HG03460 (cell line): Measurements from ENCODE around the gene COL26A1.
"Not testable (repeated sequence)": the region's sequence is repeated elsewhere in the genome, so short reads cannot be mapped to it uniquely, and the experiment has no call there.

Experiments used
- ATAC-seq: cut with Tn5 transposase; IDR thresholded peaks from one replicate; pipeline ENCODE4 v1.9.1; 2021; ENCODE audit not compliant: unreplicated experiment

Gene COL26A1

GRCh38 chr7:101436857-101437576, 74.3 kb downstream of the COL26A1 start:
- ATAC-seq = no peak

DNA sequence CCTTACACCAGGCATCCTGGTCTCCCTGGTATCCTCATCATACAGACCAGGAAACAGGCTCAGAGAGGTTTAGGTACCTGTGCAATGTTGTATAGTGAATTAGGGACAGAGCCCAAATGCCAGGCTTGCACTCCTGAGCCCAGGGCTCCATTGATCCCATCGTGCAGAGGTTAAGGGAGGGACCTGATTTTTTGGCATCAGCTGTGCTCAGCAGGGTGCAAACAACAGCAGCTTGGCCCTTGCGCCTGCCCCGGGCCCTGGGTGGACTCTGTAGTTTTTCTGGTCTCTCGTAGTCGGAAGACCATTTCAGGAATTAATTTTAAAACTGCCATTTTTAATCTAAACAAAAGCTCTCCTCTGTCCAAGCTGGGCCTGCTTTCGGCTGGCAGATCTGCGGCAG, 79.2 kb downstream of the COL26A1 start:
- ATAC-seq = no peak

- no peak for ATAC-seq
Measured at GRCh38 chr7:101442426-101443070, 79.9 kb downstream of the COL26A1 start.

DNA sequence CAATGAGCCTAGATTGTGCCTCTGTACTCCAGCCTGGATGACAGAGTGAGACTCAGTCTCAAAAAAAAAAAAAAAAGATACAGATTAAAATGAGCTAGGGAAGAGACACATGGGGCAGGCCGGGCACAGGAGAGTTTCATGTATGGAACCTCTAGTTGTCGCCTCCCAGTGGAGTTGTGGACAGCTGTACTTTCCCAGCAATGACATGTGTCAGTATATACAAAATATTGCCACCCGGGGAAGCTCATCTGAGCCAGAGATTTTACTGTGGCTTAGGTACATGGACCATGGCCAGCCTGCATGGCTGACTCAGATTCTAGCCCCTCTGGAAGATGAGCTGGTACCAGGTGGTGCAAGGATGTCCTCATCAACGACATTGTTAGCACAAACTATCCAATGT, 87.4 kb downstream of the COL26A1 start:
- no peak for ATAC-seq

GRCh38 chr7:101453617-101454016, 90.9 kb downstream of the COL26A1 start:
- ATAC-seq = no peak

- ATAC-seq = no peak
Measured at GRCh38 chr7:101457001-101457750, 94.5 kb downstream of the COL26A1 start.

DNA sequence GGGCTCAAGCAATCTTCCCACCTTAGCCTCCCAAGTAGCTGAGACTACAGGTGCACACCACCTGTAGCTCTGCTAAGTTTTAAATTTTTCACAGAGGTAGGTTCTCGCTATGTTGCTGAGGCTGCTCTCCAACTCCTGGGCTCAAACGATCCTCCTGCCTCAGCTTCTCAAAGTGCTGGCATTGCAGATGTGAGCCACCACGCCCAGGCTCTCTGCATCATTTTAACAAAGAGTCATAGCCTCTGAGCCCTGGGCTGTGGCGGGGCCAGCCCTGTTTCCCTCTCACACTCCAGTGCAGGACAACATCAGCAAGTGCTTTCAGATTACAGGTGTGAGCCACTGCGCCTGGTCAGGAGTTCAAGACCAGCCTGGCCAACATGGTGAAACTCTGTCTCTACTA, 102.5 kb downstream of the COL26A1 start:
- no peak for ATAC-seq

GRCh38 chr7:101465576-101466196, 103.0 kb downstream of the COL26A1 start:
- ATAC-seq = no peak

DNA sequence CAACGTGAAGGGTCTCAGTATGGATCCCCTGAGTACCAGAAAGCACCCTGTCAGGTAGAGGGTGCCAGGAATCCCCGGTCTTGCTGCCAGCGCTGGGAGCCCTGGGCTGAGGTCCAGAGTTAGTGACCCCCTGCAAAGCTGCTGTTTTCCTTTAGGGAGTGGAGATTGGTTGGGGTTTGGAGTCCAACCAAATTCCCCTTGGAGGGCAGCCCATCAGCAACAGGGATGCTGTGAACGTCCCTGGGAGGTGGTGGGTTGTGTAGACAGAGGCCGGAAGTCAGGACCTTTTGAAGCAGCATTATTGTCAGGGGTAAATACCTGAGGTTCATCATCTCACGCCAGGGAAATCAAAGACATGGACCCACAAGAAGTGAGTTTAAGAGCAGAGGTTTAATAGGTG, 104.2 kb downstream of the COL26A1 start:
- ATAC-seq = no peak

- no peak for ATAC-seq
Measured at GRCh38 chr7:101468546-101469275, 106.0 kb downstream of the COL26A1 start.

- no peak for ATAC-seq
Measured at GRCh38 chr7:101470668-101471487, 108.2 kb downstream of the COL26A1 start.

GRCh38 chr7:101474178-101474577, 111.5 kb downstream of the COL26A1 start:
- no peak for ATAC-seq

- not testable (repeated sequence) for ATAC-seq
Measured at GRCh38 chr7:101475691-101476090, 113.0 kb downstream of the COL26A1 start.

DNA sequence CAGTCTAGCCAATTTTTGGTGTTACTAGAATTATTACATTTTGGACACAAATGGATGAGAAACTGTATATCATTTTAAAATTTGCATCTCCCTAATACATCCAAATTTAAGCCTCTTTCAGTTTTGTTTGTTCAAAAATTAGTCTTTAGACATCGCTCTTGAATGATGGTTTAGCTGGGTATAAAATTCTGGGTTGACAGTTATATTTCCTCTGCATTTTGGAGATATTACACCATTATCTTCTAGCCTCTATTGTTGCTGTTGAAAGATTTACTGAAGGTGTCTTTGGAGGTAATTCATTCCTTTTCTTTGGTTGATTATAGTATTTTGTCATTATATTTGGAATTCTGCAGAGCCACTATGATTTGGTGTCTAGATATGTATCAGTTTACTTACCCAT, 116.5 kb downstream of the COL26A1 start:
- ATAC-seq = no peak

- ATAC-seq = not testable (repeated sequence)
Measured at GRCh38 chr7:101486056-101486432, 123.4 kb downstream of the COL26A1 start.

DNA sequence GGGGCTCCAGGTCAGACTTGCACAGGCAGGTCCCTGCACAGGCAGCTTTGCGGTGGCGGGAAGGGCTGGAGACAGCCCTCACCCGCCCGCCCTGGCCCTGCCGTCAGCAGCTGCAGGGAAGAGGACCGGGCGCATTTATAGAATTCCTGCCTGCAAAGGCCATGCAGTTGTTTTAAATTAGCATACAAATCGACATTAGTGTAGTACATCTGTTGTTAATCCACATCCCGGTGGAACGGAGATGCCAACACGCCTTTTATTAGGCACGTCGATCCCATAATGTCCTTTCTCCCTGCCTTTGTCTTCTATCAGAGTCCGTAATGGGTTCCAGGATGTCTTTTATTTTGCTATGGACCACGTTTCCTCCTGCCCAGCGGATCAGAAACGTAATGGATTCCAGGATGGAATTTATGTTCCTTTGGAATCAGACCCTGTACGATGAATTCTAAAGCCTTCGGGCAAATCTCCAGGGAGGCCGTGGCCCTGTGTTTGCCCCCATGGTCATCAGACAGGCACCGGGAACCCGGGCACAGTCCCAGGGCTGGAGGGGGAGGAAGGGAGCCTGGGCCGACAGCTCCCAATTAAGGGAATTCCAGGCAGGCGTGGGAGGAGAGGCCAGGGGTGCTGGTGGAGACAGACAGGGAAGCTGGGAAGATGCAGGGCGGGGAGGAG, 123.9 kb downstream of the COL26A1 start:
- ATAC-seq = no peak

- ATAC-seq = no peak
Measured at GRCh38 chr7:101487105-101487458, 124.4 kb downstream of the COL26A1 start.

GRCh38 chr7:101487753-101488152, 125.1 kb downstream of the COL26A1 start:
- no peak for ATAC-seq

- ATAC-seq = no peak
Measured at GRCh38 chr7:101488826-101489572, 126.3 kb downstream of the COL26A1 start.
